ENCODE measurements around the gene OSBPL8.

The OSBPL8 gene

GRCh38 chr12:76536546-76536945 is 23.0 kb downstream of the OSBPL8 start:
- in situ Hi-C loops (cut with MboI; ENCODE audit: low sequenced_read_pairs, unreplicated experiment) = no loop called here
- DNase-seq (ENCODE audit: low spot score) = no peak
- TF ChIP-seq CTCF (IDR thresholded peaks at IDR 0.05; ENCODE audit: borderline replicate concordance, control extremely low read depth, extremely low read depth, insufficient read depth, missing control alignments) = no peak

GRCh38 chr12:76535170-76535569 is 24.4 kb downstream of the OSBPL8 start:
- in situ Hi-C loops (cut with MboI; ENCODE audit: low sequenced_read_pairs, unreplicated experiment) = no loop called here
- DNase-seq (ENCODE audit: low spot score) = no peak
- TF ChIP-seq CTCF (IDR thresholded peaks at IDR 0.05; ENCODE audit: borderline replicate concordance, control extremely low read depth, extremely low read depth, insufficient read depth, missing control alignments) = no peak

- no peak for DNase-seq (ENCODE audit: low spot score)
- in situ Hi-C loops (cut with MboI; ENCODE audit: low sequenced_read_pairs, unreplicated experiment) = no loop called here
Measured at GRCh38 chr12:76533331-76533730, 26.2 kb downstream of the OSBPL8 start.

GRCh38 chr12:76532520-76532919 is 27.1 kb downstream of the OSBPL8 start:
- DNase-seq (ENCODE audit: low spot score) = no peak
- TF ChIP-seq CTCF (IDR thresholded peaks at IDR 0.05; ENCODE audit: borderline replicate concordance, control extremely low read depth, extremely low read depth, insufficient read depth, missing control alignments) = no peak
- in situ Hi-C loops (cut with MboI; ENCODE audit: low sequenced_read_pairs, unreplicated experiment) = no loop called here

More at GRCh38 chr12:76533331-76533730, 26.2 kb downstream of the OSBPL8 start:
- no peak for TF ChIP-seq CTCF (IDR thresholded peaks at IDR 0.05; ENCODE audit: borderline replicate concordance, control extremely low read depth, extremely low read depth, insufficient read depth, missing control alignments)

- DNase-seq (ENCODE audit: low spot score) = no peak
- no peak for TF ChIP-seq CTCF (IDR thresholded peaks at IDR 0.05; ENCODE audit: borderline replicate concordance, control extremely low read depth, extremely low read depth, insufficient read depth, missing control alignments)
- in situ Hi-C loops (cut with MboI; ENCODE audit: low sequenced_read_pairs, unreplicated experiment) = no loop called here
Measured at GRCh38 chr12:76531056-76531455, 28.5 kb downstream of the OSBPL8 start.

GRCh38 chr12:76530516-76530915 is 29.1 kb downstream of the OSBPL8 start:
- no peak for DNase-seq (ENCODE audit: low spot score)
- in situ Hi-C loops (cut with MboI; ENCODE audit: low sequenced_read_pairs, unreplicated experiment) = no loop called here
- no peak for TF ChIP-seq CTCF (IDR thresholded peaks at IDR 0.05; ENCODE audit: borderline replicate concordance, control extremely low read depth, extremely low read depth, insufficient read depth, missing control alignments)
